CD4-positive, alpha-beta T cell treated with Interleukin-17A for 4 hours (primary cell): ENCODE data around the gene HSPB7.
"Not testable (repeated sequence)": the region's sequence is repeated elsewhere in the genome, so short reads cannot be mapped to it uniquely, and the experiment has no call there.

ENCODE experiments used
- DNase-seq: peaks from one replicate; pipeline ENCODE4 v3.0.0-alpha.2; 2020; ENCODE audit warnings: mixed read lengths

The HSPB7 gene

GRCh38 chr1:16021681-16022080, 3.8 kb upstream of the HSPB7 start, which contains the start of gene CLCNKA:
Gene CLCNKA, plus strand, starts transcription at chr1:16022036. Its CDS starts 584 bp downstream, at chr1:16022620.
- DNase-seq, result no peak

- DNase-seq, result not testable (repeated sequence)
These were observed 3.0 kb upstream of the HSPB7 start for GRCh38 chr1:16020878-16021277.

- DNase-seq, result no peak
These were observed 2.5 kb upstream of the HSPB7 start for GRCh38 chr1:16020325-16020724.

- DNase-seq, result no peak
These were observed 1.9 kb upstream of the HSPB7 start for GRCh38 chr1:16019644-16020277.

- DNase-seq, result no peak
These were observed 1.2 kb upstream of the HSPB7 start for GRCh38 chr1:16018749-16019643.

GRCh38 chr1:16018308-16018707, 465 bp upstream of the HSPB7 start:
- DNase-seq, result no peak

- no peak for DNase-seq
These were observed 775 bp downstream of the HSPB7 start for GRCh38 chr1:16017076-16017460.

GRCh38 chr1:16015960-16016901, 1.6 kb downstream of the HSPB7 start:
- DNase-seq, result no peak

GRCh38 chr1:16015491-16015890, 2.4 kb downstream of the HSPB7 start:
- no peak for DNase-seq

- no peak for DNase-seq
These were observed 3.0 kb downstream of the HSPB7 start for GRCh38 chr1:16014509-16015482.

- DNase-seq, result no peak
These were observed 4.0 kb downstream of the HSPB7 start for GRCh38 chr1:16013908-16014258.

GRCh38 chr1:16013220-16013907, 4.5 kb downstream of the HSPB7 start:
- peak; percentile 49 for DNase-seq

GRCh38 chr1:16012590-16013219, 5.1 kb downstream of the HSPB7 start:
- DNase-seq, result peak; percentile 47

- DNase-seq, result no peak
These were observed 5.8 kb downstream of the HSPB7 start for GRCh38 chr1:16011936-16012589.

- no peak for DNase-seq
These were observed 7.0 kb downstream of the HSPB7 start for GRCh38 chr1:16010837-16011236.

- no peak for DNase-seq
These were observed 8.2 kb downstream of the HSPB7 start for GRCh38 chr1:16009678-16010077.

GRCh38 chr1:16009030-16009460, 8.8 kb downstream of the HSPB7 start:
- peak; percentile 78 for DNase-seq

- DNase-seq, result no peak
These were observed 10.0 kb downstream of the HSPB7 start for GRCh38 chr1:16007671-16008341.
